ENCODE results near the gene SLC6A17.

Gene SLC6A17

DNA sequence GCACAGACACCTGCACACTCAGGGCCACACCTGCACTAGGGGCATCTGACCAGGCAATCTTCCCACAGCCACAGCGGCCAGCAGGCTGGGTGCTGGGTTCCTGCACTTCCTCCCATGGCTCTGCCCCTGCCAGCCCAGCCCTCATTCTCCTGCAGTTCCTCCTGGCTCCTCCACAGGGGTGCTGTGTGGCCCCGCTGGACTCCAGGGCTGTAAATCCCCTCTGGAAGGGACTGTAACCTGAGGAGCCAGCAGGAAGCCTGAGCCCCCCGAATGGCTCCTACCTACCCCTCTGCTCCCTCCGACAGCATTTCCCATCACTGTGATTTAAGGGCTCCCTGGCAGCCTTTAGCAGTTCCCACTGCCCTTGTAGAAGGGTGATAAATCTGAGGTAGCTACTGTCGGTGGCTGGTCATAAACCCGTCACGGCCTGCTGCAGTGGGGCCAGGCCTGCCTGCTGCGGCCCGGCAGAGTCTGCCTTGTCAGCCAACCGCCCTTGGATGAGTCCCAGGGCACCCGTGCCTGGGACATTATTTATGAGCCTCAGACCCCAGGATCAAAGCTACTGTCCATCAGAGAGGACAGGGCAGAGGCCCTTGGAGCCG lies 29.2 kb upstream of the SLC6A17 start:
- TF ChIP-seq, protein P1, sequence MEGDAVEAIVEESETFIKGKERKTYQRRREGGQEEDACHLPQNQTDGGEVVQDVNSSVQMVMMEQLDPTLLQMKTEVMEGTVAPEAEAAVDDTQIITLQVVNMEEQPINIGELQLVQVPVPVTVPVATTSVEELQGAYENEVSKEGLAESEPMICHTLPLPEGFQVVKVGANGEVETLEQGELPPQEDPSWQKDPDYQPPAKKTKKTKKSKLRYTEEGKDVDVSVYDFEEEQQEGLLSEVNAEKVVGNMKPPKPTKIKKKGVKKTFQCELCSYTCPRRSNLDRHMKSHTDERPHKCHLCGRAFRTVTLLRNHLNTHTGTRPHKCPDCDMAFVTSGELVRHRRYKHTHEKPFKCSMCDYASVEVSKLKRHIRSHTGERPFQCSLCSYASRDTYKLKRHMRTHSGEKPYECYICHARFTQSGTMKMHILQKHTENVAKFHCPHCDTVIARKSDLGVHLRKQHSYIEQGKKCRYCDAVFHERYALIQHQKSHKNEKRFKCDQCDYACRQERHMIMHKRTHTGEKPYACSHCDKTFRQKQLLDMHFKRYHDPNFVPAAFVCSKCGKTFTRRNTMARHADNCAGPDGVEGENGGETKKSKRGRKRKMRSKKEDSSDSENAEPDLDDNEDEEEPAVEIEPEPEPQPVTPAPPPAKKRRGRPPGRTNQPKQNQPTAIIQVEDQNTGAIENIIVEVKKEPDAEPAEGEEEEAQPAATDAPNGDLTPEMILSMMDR (IDR thresholded peaks at IDR 0.05; ENCODE audit: control insufficient read depth, extremely low read depth, insufficient read depth) = no peak
- no peak for DNase-seq (ENCODE audit: low read depth)
- no peak overlapping the region for H3K4me3 ChIP-seq (ENCODE audit: low read depth, low read length)

DNA sequence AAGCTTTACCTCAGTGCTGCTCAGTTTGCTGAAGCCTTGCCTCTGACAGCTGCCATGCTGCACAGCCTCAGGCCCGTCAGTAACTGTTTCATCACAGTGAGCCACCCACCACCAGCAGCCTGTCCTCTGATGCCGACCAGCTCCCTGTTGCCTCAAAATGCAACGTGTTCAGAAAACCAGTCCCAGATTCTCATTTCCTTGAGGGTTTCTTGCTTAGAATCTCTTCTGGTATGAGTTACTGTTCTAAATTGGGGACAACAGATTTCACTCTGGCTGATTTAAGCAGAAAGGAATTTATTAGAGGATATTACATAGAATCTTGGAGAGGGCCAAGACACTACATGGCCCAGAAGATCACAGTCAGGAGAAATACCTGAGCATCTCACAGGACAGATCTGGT lies 27.1 kb upstream of the SLC6A17 start:
- TF ChIP-seq, protein P1 (IDR thresholded peaks at IDR 0.05; ENCODE audit: control insufficient read depth, extremely low read depth, insufficient read depth) = no peak
- H3K4me3 ChIP-seq (ENCODE audit: low read depth, low read length) = no peak overlapping the region
- DNase-seq (ENCODE audit: low read depth) = no peak

DNA sequence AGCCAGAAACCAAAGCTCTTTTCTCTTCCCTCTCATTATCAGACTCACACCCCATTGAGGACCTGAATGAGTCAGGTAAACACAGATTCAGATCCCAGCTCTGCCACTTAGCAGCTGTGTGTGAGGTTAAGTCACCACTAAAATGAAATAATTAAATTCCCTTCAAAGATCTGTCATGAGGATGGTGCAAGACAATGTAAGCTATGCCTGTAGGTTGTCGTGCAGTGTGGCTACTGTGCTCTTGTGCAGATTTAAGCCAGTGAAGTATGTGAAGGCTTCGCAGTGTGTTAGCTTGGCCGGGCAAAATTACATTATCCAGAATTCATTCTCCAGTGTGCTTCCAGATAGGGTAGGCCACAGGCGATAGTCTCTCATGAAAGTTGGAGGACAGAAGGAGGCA lies 24.5 kb upstream of the SLC6A17 start:
- TF ChIP-seq, protein P1 (IDR thresholded peaks at IDR 0.05; ENCODE audit: control insufficient read depth, extremely low read depth, insufficient read depth) = no peak
- DNase-seq (ENCODE audit: low read depth) = no peak
- H3K4me3 ChIP-seq (ENCODE audit: low read depth, low read length) = no peak overlapping the region

DNA sequence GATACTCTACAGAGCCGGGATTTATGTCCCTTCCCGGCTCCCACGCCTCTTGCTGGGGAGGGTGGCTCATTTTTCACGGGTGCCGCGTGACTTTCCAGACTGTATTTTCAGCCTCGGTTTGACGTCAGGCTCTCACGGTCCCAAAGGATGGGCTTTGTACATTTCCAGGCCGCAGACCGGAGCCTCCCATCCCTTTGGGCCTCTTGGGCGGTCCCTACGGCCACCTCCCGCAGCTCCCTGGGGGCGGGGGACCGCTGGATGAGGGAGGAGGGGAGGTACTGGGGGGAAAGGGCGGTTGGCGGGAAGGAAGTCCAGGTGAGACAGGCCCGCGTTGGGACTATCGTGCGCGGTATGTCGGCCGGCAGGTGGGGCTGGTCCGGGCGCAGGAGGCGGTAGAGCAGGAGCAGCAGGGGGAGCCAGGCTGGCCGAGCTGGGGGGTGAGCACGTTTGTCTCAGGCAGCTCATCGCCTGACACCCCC lies 20.1 kb upstream of the SLC6A17 start:
- DNase-seq (ENCODE audit: low read depth) = no peak
- H3K4me3 ChIP-seq (ENCODE audit: low read depth, low read length) = no peak overlapping the region
- TF ChIP-seq, protein P1 (IDR thresholded peaks at IDR 0.05; ENCODE audit: control insufficient read depth, extremely low read depth, insufficient read depth) = no peak

DNA sequence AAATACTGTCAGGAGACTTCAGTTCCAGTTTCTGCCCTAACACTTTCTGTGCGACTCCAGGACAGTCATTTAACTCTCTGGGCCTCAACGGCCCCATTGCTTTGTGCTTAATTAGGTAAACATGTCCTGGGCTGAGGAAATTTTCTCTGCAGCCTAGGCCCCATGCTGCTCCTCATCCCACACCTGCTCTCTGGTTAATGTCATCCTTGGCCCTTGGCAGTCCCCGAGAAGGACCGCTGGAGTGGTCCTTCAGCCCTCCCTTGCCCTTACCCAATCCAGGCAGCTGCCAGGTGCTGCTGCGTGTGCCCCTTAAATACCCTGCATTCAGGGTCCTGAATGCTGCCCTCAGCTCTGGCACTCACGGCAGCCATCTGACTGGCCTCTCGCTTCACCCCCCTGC lies 19.3 kb upstream of the SLC6A17 start:
- H3K4me3 ChIP-seq (ENCODE audit: low read depth, low read length) = no peak overlapping the region
- TF ChIP-seq, protein P1 (IDR thresholded peaks at IDR 0.05; ENCODE audit: control insufficient read depth, extremely low read depth, insufficient read depth) = no peak
- no peak for DNase-seq (ENCODE audit: low read depth)

DNA sequence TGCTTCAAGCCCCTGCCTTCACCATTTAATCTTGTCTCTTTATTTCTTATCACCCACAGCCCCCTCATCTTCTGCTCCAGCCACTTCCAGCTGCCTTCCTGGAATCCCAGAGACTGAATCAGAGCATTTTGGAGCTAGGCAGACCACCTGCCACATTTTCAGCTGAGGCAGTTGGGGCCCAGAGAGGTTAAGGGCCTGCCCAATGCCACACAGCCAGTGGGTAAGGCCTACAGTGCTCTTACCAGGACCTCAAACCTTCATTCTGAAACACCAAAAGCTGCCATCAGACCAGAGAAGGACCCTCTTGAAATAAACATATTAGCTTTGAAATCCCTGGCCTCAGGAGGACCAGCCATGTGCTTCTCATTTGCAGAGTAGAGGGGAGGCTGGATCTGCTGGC lies 17.6 kb upstream of the SLC6A17 start:
- H3K4me3 ChIP-seq (ENCODE audit: low read depth, low read length) = no peak overlapping the region
- DNase-seq (ENCODE audit: low read depth) = no peak
- TF ChIP-seq, protein P1 (IDR thresholded peaks at IDR 0.05; ENCODE audit: control insufficient read depth, extremely low read depth, insufficient read depth) = no peak

DNA sequence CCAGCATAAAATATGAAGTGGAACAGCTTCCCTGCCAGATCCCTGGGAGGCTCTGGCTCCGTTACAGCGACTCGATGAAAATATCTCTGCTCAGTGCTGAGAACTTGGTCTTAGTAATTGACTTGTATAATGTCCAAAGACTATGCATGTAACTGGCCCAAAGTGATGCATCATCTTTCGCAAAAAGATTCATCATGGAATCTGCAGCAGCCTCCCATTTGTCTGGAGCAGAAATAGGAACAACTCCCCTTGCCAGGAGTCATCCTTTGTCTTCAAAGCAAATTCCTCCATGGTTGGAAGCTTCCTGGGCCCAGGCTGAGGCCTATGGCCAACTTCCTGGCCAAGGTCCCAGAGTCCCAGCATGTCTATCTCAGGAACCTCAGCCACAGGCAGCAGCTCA lies 16.9 kb upstream of the SLC6A17 start:
- TF ChIP-seq, protein P1 (IDR thresholded peaks at IDR 0.05; ENCODE audit: control insufficient read depth, extremely low read depth, insufficient read depth) = no peak
- H3K4me3 ChIP-seq (ENCODE audit: low read depth, low read length) = no peak overlapping the region
- no peak for DNase-seq (ENCODE audit: low read depth)
